Natural killer cell (primary cell): ENCODE results near the gene CETN2. TPM values are rescaled to one million over a fixed set of nuclear protein-coding genes. Genes with fewer than 3 reads are reported as not detected.

Experiments used
- ATAC-seq, 3 donors: fragments of 150-1000 bp in 2 of 3; fragments of 200-7000 bp in 1 of 3; cut with Tn5 transposase; 1 replicate in 1 of 3; 2 replicates in 2 of 3; pipeline ENCODE4 v1.10.0; 2021; ENCODE audit warnings: mild to moderate bottlenecking in 2 of 3, moderate library complexity in 2 of 3
- DNase-seq, 2 donors: peaks; one replicate each; pipeline versions ENCODE4 v3.0.0 to v3.0.0-alpha.2; 2013 to 2021; ENCODE audit warnings: mixed read lengths in 1 of 2
- H3K27ac ChIP-seq: one replicate; pipeline ENCODE4 v1.5.1; 2013; ENCODE audit warnings: mild to moderate bottlenecking, low read length
- H3K27me3 ChIP-seq: one replicate; pipeline ENCODE4 v1.6.1; 2013; ENCODE audit warnings: low read length; ENCODE audit not compliant: control insufficient read depth, insufficient read depth
- H3K36me3 ChIP-seq: one replicate; pipeline ENCODE4 v1.6.1; 2013; ENCODE audit warnings: low read length; ENCODE audit not compliant: control insufficient read depth, insufficient read depth
- H3K4me1 ChIP-seq: one replicate; pipeline ENCODE4 v1.6.1; 2013; ENCODE audit warnings: low read length; ENCODE audit not compliant: control insufficient read depth, insufficient read depth
- H3K4me3 ChIP-seq: one replicate; pipeline ENCODE4 v1.5.1; 2013; ENCODE audit warnings: low read length
- H3K9me3 ChIP-seq: one replicate; pipeline ENCODE4 v1.6.1; 2013; ENCODE audit warnings: low read length; ENCODE audit not compliant: control insufficient read depth, insufficient read depth
- H3K27ac Mint-ChIP-seq, 2 donors: one replicate each; pipeline ENCODE4 v1.8.0; 2022; ENCODE audit warnings: mild to moderate bottlenecking in 2 of 2, mixed read lengths in 2 of 2, moderate library complexity in 1 of 2
- H3K27me3 Mint-ChIP-seq, 2 donors: one replicate each; pipeline ENCODE4 v1.8.0; 2022; ENCODE audit warnings: low read depth in 2 of 2, mixed read lengths in 2 of 2
- H3K36me3 Mint-ChIP-seq: one replicate; pipeline ENCODE4 v1.8.0; 2022; ENCODE audit warnings: mixed read lengths
- H3K4me1 Mint-ChIP-seq, 2 donors: one replicate each; pipeline ENCODE4 v1.8.0; 2022; ENCODE audit warnings: mixed read lengths in 2 of 2
- H3K4me3 Mint-ChIP-seq: one replicate; pipeline ENCODE4 v1.8.0; 2022; ENCODE audit warnings: mild to moderate bottlenecking, moderate library complexity, mixed read lengths
- H3K9me3 Mint-ChIP-seq, 2 donors: one replicate each; pipeline ENCODE4 v1.8.0; 2022; ENCODE audit warnings: mixed read lengths in 2 of 2
- CTCF ChIP-seq: fragments of 200-600 bp; IDR thresholded peaks from one replicate; pipeline ENCODE4 v1.8.0; 2022; ENCODE audit warnings: antibody characterized with exemption
- WGBS: methylation state at CpG from one replicate; pipeline ENCODE4 v1.1.7; 2013; ENCODE audit warnings: missing lambda C conversion rate; ENCODE audit not compliant: insufficient coverage; 5-methylcytosine and 5-hydroxymethylcytosine counted together
- intact Hi-C: fragments of 100-400 bp; cut with micrococcal nuclease; formaldehyde crosslinking; loops from one replicate; pipeline ENCODE4 v1.14.2; 2022
- total RNA-seq, 4 donors: library from RNA; stranded (reverse); fragments of 120-200 nt in 1 of 4; gene quantifications; one replicate each; pipeline versions ENCODE4 v1.2.3 to v1.2.4, GENCODE V29; 2013 to 2022

CETN2 gene
- total RNA-seq, 3 donors from 2014 or later (not counting 1 experiment from before 2014, with no cell fraction given), result 8.3 to 11.0 (median 9.8) TPM

DNA sequence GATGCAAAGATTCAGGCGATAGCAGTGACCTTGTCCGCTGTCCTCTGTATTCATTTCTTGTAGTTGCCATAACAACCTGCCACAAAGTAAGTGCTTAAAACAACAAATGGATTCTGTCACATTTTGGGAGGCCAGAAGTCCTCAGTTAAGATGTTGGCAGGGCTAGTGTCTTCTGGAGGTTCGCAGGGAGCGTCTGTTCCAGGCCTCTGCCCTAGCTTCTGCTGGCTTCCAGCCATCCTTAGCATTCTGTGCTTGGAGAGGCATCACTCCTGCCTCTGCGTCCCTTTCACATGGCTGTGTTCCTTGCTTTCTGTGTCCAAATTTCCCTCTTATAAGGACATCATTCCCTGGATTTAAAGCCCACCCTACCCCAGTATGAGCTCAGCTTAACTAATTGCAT lies 35.8 kb upstream of the CETN2 start:
- Mint-ChIP-seq H3K4me3 (no peak overlapping the region), H3K4me1 (no peaks in the 10 kb centered on the region), H3K36me3 (no peaks in the 10 kb centered on the region), H3K27ac (no peak overlapping the region), H3K9me3 (no peaks in the 10 kb centered on the region), H3K27me3 (no peaks in the 10 kb centered on the region)
- peaks cover 16% of the 10 kb centered on the region for H3K36me3 ChIP-seq
- ATAC-seq (no peak), DNase-seq (no peak)
- 100% methylated on average over 5 of the region's 5 CpGs for WGBS
- H3K27me3 ChIP-seq, result no peaks in the 10 kb centered on the region
- H3K4me3 ChIP-seq, result no peak overlapping the region
- intact Hi-C loops, result no loop called here
- no peaks in the 10 kb centered on the region for H3K9me3 ChIP-seq
- no peak overlapping the region for H3K27ac ChIP-seq
- no peak for TF ChIP-seq CTCF
- peaks cover under 1% of the 10 kb centered on the region for H3K4me1 ChIP-seq

DNA sequence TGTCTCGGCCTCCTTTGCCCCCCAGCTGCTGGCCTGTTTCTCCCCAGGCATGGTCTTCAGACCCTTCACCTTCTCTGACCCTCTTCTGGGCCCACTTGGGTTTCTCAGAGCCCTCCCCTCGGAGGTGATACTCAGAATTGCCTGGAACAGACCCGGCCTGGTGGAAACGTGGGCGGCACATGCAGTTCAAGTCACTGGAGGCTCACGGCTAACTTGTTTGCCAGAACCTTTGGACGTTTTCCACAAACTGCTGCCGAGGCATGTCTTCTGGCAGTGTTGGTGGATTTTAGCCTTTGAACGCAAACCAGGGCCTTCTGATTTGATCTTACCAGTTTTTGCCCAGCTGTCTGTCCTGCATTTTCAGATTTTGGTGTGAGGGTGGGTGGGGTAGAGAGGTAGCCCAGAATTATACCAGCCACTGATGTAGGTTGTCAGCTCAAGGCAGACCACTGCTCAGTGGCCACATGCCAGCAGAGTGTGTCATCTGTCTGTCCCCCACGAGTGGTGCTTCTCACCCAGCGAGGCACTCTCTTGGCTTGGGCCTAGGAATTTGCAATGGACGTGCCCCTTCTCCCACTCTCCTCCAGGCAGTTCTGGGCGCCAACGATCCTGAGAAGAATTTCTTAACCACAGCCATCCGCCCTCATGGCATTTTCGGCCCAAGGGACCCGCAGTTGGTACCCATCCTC lies 34.8 kb upstream of the CETN2 start:
- Mint-ChIP-seq H3K27me3 (no peaks in the 10 kb centered on the region), H3K27ac (no peak overlapping the region), H3K36me3 (no peaks in the 10 kb centered on the region), H3K9me3 (no peaks in the 10 kb centered on the region), H3K4me1 (no peaks in the 10 kb centered on the region), H3K4me3 (no peak overlapping the region)
- WGBS, result 97% methylated on average over 17 of the region's 17 CpGs
- no peak for ATAC-seq
- TF ChIP-seq CTCF, result no peak
- Histone ChIP-seq H3K9me3 (no peaks in the 10 kb centered on the region), H3K27me3 (no peaks in the 10 kb centered on the region), H3K4me1 (no peaks in the 10 kb centered on the region), H3K36me3 (peaks cover 16% of the 10 kb centered on the region), H3K4me3 (no peak overlapping the region), H3K27ac (no peak overlapping the region)
- intact Hi-C loops, result no loop called here
- no peak for DNase-seq

DNA sequence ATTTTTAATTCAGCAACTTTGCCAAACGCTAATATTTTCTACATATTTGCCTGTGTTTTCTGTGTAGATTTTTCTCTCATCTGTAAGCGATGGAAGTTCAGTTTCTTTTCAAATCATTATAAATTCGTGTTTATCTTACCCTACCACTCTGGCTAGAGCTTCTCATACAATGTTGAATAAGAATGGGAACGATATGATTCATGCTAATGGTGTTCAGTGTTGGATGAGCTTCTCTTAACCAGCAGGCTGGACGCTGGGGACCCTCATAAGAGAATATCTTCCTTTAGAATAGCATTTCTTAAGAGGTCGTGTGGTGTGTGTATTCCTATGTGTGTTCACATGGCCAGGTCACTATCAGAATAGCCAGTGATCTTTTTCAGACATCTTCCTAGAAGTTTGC lies 31.3 kb upstream of the CETN2 start:
- H3K27me3 Mint-ChIP-seq, result no peaks in the 10 kb centered on the region
- Histone ChIP-seq H3K4me1 (no peaks in the 10 kb centered on the region), H3K36me3 (peaks cover 18% of the 10 kb centered on the region), H3K27me3 (no peaks in the 10 kb centered on the region), H3K9me3 (no peaks in the 10 kb centered on the region), H3K27ac (no peak overlapping the region), H3K4me3 (no peak overlapping the region)
- no peak for ATAC-seq
- DNase-seq, result no peak
- intact Hi-C loops, result no loop called here
- H3K9me3 Mint-ChIP-seq, result no peaks in the 10 kb centered on the region
- no peak overlapping the region for H3K4me3 Mint-ChIP-seq
- TF ChIP-seq CTCF, result no peak
- H3K4me1 Mint-ChIP-seq, result no peaks in the 10 kb centered on the region
- WGBS, result no CpG with 5 or more reads among the region's 6 CpGs
- no peak overlapping the region for H3K27ac Mint-ChIP-seq
- no peaks in the 10 kb centered on the region for H3K36me3 Mint-ChIP-seq

GRCh38 chrX:152861116-152861515 lies 30.6 kb upstream of the CETN2 start:
- no peak for ATAC-seq
- no peak for DNase-seq
- no peak for TF ChIP-seq CTCF
- intact Hi-C loops, result no loop called here
- H3K27me3 ChIP-seq, result no peaks in the 10 kb centered on the region
- Mint-ChIP-seq H3K4me1 (no peaks in the 10 kb centered on the region), H3K27me3 (no peaks in the 10 kb centered on the region), H3K27ac (no peak overlapping the region), H3K9me3 (no peaks in the 10 kb centered on the region), H3K4me3 (no peak overlapping the region), H3K36me3 (no peaks in the 10 kb centered on the region)
- no peak overlapping the region for H3K4me3 ChIP-seq
- WGBS, result 100% methylated on average over 1 of the region's 3 CpGs
- no peaks in the 10 kb centered on the region for H3K4me1 ChIP-seq
- no peak overlapping the region for H3K27ac ChIP-seq
- no peaks in the 10 kb centered on the region for H3K9me3 ChIP-seq
- H3K36me3 ChIP-seq, result peaks cover 15% of the 10 kb centered on the region
